SK-N-SH treated with all-trans-retinoic acid at 6 μM for 48 hours (cell line): Measurements from ENCODE around the gene PELI3.

Source experiments
- CSDC2 ChIP-seq: fragments of 250-450 bp; sonication (Bioruptor Pico); IDR thresholded peaks from 2 replicates; pipeline ENCODE4 v1.5.0; 2020; ENCODE audit warnings: mild to moderate bottlenecking, moderate library complexity
- ESRRG ChIP-seq: fragments of 250-450 bp; sonication (Bioruptor Pico); IDR thresholded peaks from 2 replicates; pipeline ENCODE4 v1.6.1; 2021; ENCODE audit warnings: mild to moderate bottlenecking
- ISL1 ChIP-seq: fragments of 250-450 bp; sonication (Bioruptor Pico); IDR thresholded peaks from 2 replicates; pipeline ENCODE4 v2.1.2; 2022; ENCODE audit warnings: mild to moderate bottlenecking, moderate library complexity
- OSR1 ChIP-seq: fragments of 250-450 bp; sonication (Bioruptor Pico); IDR thresholded peaks from 2 replicates; pipeline ENCODE4 v1.8.0; 2022; ENCODE audit warnings: moderate library complexity, mild to moderate bottlenecking, inconsistent platforms
- POU6F1 ChIP-seq: fragments of 250-450 bp; sonication (Bioruptor Pico); IDR thresholded peaks from 2 replicates; pipeline ENCODE4 v1.8.0; 2021; ENCODE audit warnings: low read depth, mild to moderate bottlenecking, moderate library complexity, borderline replicate concordance
- PPARA ChIP-seq: fragments of 250-450 bp; sonication (Bioruptor Pico); IDR thresholded peaks from 2 replicates; pipeline ENCODE4 v1.5.0; 2020; ENCODE audit warnings: mild to moderate bottlenecking, borderline replicate concordance
- RARB ChIP-seq: fragments of 250-450 bp; sonication (Bioruptor Pico); IDR thresholded peaks from 2 replicates; pipeline ENCODE4 v1.8.0; 2021; ENCODE audit warnings: mild to moderate bottlenecking, moderate library complexity
- TSHZ2 ChIP-seq: fragments of 250-450 bp; sonication (Bioruptor Pico); IDR thresholded peaks from 2 replicates; pipeline ENCODE4 v1.5.0; 2020; ENCODE audit warnings: mild to moderate bottlenecking, moderate library complexity
- ZC3H10 ChIP-seq: fragments of 250-450 bp; sonication (Bioruptor Pico); IDR thresholded peaks from 2 replicates; pipeline ENCODE4 v1.5.1; 2021; ENCODE audit warnings: mild to moderate bottlenecking, moderate library complexity
- ZFP30 ChIP-seq: fragments of 450-650 bp; formaldehyde crosslinking; IDR thresholded peaks from 2 replicates; pipeline ENCODE4 v1.5.0; 2022; ENCODE audit warnings: mild to moderate bottlenecking, moderate library complexity
- ZNF70 ChIP-seq: fragments of 450-650 bp; formaldehyde crosslinking; IDR thresholded peaks from 2 replicates; pipeline ENCODE4 v1.5.0; 2020; ENCODE audit warnings: mild to moderate bottlenecking, moderate library complexity
- ZNF8 ChIP-seq: fragments of 450-650 bp; formaldehyde crosslinking; IDR thresholded peaks from 2 replicates; pipeline ENCODE4 v1.5.0; 2020; ENCODE audit warnings: mild to moderate bottlenecking, moderate library complexity
- TF ChIP-seq, protein P1 (sequence below): fragments of 250-450 bp; sonication (Bioruptor Pico); IDR thresholded peaks from 2 replicates; pipeline ENCODE4 v1.8.0; 2020; ENCODE audit warnings: mild to moderate bottlenecking, moderate library complexity, borderline replicate concordance
- TF ChIP-seq, protein P2 (sequence below): fragments of 250-450 bp; sonication (Bioruptor Pico); IDR thresholded peaks from 2 replicates; pipeline ENCODE4 v1.5.1; 2020; ENCODE audit warnings: low read depth, mild to moderate bottlenecking, moderate library complexity

- TF ChIP-seq, protein P1, sequence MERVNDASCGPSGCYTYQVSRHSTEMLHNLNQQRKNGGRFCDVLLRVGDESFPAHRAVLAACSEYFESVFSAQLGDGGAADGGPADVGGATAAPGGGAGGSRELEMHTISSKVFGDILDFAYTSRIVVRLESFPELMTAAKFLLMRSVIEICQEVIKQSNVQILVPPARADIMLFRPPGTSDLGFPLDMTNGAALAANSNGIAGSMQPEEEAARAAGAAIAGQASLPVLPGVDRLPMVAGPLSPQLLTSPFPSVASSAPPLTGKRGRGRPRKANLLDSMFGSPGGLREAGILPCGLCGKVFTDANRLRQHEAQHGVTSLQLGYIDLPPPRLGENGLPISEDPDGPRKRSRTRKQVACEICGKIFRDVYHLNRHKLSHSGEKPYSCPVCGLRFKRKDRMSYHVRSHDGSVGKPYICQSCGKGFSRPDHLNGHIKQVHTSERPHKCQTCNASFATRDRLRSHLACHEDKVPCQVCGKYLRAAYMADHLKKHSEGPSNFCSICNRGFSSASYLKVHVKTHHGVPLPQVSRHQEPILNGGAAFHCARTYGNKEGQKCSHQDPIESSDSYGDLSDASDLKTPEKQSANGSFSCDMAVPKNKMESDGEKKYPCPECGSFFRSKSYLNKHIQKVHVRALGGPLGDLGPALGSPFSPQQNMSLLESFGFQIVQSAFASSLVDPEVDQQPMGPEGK (CRISPR knock-in tag), result no peak
- TF ChIP-seq PPARA (CRISPR knock-in tag) (no peak), ESRRG (no peak), POU6F1 (CRISPR knock-in tag) (no peak), OSR1 (CRISPR knock-in tag) (no peak), ZNF70 (no peak), ZFP30 (CRISPR knock-in tag) (no peak), CSDC2 (no peak), RARB (CRISPR knock-in tag) (no peak), TSHZ2 (CRISPR knock-in tag) (no peak), ISL1 (CRISPR knock-in tag) (no peak), ZC3H10 (CRISPR knock-in tag) (no peak), ZNF8 (CRISPR knock-in tag) (no peak)
- TF ChIP-seq, protein P2, sequence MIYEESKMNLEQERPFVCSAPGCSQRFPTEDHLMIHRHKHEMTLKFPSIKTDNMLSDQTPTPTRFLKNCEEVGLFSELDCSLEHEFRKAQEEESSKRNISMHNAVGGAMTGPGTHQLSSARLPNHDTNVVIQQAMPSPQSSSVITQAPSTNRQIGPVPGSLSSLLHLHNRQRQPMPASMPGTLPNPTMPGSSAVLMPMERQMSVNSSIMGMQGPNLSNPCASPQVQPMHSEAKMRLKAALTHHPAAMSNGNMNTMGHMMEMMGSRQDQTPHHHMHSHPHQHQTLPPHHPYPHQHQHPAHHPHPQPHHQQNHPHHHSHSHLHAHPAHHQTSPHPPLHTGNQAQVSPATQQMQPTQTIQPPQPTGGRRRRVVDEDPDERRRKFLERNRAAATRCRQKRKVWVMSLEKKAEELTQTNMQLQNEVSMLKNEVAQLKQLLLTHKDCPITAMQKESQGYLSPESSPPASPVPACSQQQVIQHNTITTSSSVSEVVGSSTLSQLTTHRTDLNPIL, result no peak
Measured at GRCh38 chr11:66457826-66458225, 8.9 kb upstream of the PELI3 start.
